Naive B cell (primary cell): ENCODE measurements around the gene EEF1A2. TPM values are rescaled to one million over a fixed set of nuclear protein-coding genes. Genes with fewer than 3 reads are reported as not detected.
A peak's percentile ranks its signal among the peaks of the same experiment; 100 is the strongest.

ENCODE experiments used
- ATAC-seq, 2 donors: fragments of 150-1000 bp; cut with Tn5 transposase; 2 replicates each; pipeline ENCODE4 v1.10.0; 2021; ENCODE audit warnings: low read depth in 2 of 2, mild to moderate bottlenecking in 2 of 2, moderate library complexity in 2 of 2
- DNase-seq: peaks from one replicate; pipeline ENCODE4 v3.0.0; 2022
- H3K27ac Mint-ChIP-seq, 6 donors: one replicate each; pipeline ENCODE4 v1.8.0; 2020 to 2022; ENCODE audit warnings: mild to moderate bottlenecking in 6 of 6, mixed read lengths in 6 of 6, moderate library complexity in 5 of 6, inconsistent platforms in 2 of 6
- H3K27me3 Mint-ChIP-seq, 3 donors: one replicate each; pipeline ENCODE4 v1.8.0; 2021 to 2022; ENCODE audit warnings: mixed read lengths in 3 of 3, mild to moderate bottlenecking in 1 of 3
- H3K36me3 Mint-ChIP-seq, 2 donors: one replicate each; pipeline ENCODE4 v1.8.0; 2020 to 2022; ENCODE audit warnings: mixed read lengths in 2 of 2, inconsistent platforms in 1 of 2, mild to moderate bottlenecking in 1 of 2
- H3K4me1 Mint-ChIP-seq, 3 donors: one replicate each; pipeline ENCODE4 v1.8.0; 2020 to 2022; ENCODE audit warnings: mixed read lengths in 3 of 3, inconsistent platforms in 1 of 3, mild to moderate bottlenecking in 1 of 3, moderate library complexity in 1 of 3
- H3K4me3 Mint-ChIP-seq, 8 donors: one replicate each; pipeline ENCODE4 v1.8.0; 2020 to 2022; ENCODE audit warnings: mild to moderate bottlenecking in 8 of 8, mixed read lengths in 8 of 8, moderate library complexity in 8 of 8, inconsistent platforms in 2 of 8
- H3K9me3 Mint-ChIP-seq, 7 donors: one replicate each; pipeline ENCODE4 v1.8.0; 2020 to 2022; ENCODE audit warnings: mixed read lengths in 7 of 7, mild to moderate bottlenecking in 5 of 7, inconsistent platforms in 2 of 7, moderate library complexity in 1 of 7
- polyA plus RNA-seq, 6 donors: library from polyadenylated mRNA; unstranded; fragments of 300-500 nt; fragmentation: Illumina TruSeq; gene quantifications; one replicate each; pipeline ENCODE4 v1.2.3, GENCODE V29; 2021; ENCODE audit warnings: low read depth in 6 of 6

Gene EEF1A2
- polyA plus RNA-seq, 6 donors from 2014 or later, result 0.12 to 1.4 (median 0.28) TPM; not detected in 2

- ATAC-seq, result no peak
- H3K27me3 Mint-ChIP-seq, result peaks cover 13 to 80% (median 59%) of the 10 kb centered on the region in 3 donors
- no peaks in the 10 kb centered on the region for H3K36me3 Mint-ChIP-seq
- DNase-seq, result no peak
- H3K27ac Mint-ChIP-seq, result peak overlapping the region in 1 of 6 donors; percentile 67
- peaks cover 6 to 11% (median 8%) of the 10 kb centered on the region in 3 donors for H3K4me1 Mint-ChIP-seq
- H3K4me3 Mint-ChIP-seq, result no peak overlapping the region
- peaks cover 0 to 2% (median 0%) of the 10 kb centered on the region in 7 donors for H3K9me3 Mint-ChIP-seq
These were observed 20.3 kb downstream of the EEF1A2 start for GRCh38 chr20:63478346-63479302.

GRCh38 chr20:63477944-63478343 lies 20.9 kb downstream of the EEF1A2 start:
- H3K36me3 Mint-ChIP-seq, result no peaks in the 10 kb centered on the region
- H3K27me3 Mint-ChIP-seq, result peaks cover 11 to 83% (median 62%) of the 10 kb centered on the region in 3 donors
- no peak for DNase-seq
- no peak overlapping the region for H3K27ac Mint-ChIP-seq
- peaks cover 0 to 1% (median 0%) of the 10 kb centered on the region in 7 donors for H3K9me3 Mint-ChIP-seq
- H3K4me3 Mint-ChIP-seq, result no peak overlapping the region
- H3K4me1 Mint-ChIP-seq, result peaks cover 6 to 11% (median 8%) of the 10 kb centered on the region in 3 donors
- no peak for ATAC-seq

DNA sequence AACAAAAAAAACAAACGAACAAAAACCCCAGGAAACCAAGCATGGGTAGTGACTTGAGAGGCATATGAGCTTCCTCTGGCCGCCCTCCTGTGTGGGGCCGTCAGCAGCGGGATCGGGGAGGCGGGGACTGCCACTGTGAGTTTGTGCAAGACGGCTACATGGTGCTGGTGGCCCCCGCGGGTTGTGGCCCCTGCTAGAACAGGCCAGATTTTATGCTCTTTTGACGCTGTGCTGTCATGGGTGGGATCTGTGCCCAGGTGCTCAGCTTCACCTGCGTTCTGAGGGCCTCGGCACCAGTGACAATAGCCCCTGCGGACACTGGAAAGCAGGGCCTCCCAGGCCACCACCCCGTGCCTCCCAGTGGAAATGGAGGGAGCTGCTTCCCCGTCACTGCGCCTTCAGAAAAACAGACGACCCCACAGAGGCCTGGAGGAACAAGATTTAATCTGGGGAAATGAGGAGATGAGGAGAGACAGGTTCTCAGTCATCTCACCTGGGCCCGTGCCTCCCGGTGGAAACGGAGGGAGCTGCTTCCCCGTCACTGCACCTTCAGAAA lies 21.7 kb downstream of the EEF1A2 start:
- peaks cover 9 to 76% (median 55%) of the 10 kb centered on the region in 3 donors for H3K27me3 Mint-ChIP-seq
- H3K36me3 Mint-ChIP-seq, result no peaks in the 10 kb centered on the region
- no peak overlapping the region for H3K27ac Mint-ChIP-seq
- peaks cover 0 to 1% (median 0%) of the 10 kb centered on the region in 7 donors for H3K9me3 Mint-ChIP-seq
- H3K4me3 Mint-ChIP-seq, result no peak overlapping the region
- peaks cover 6 to 11% (median 8%) of the 10 kb centered on the region in 3 donors for H3K4me1 Mint-ChIP-seq
- DNase-seq (no peak), ATAC-seq (no peak)

DNA sequence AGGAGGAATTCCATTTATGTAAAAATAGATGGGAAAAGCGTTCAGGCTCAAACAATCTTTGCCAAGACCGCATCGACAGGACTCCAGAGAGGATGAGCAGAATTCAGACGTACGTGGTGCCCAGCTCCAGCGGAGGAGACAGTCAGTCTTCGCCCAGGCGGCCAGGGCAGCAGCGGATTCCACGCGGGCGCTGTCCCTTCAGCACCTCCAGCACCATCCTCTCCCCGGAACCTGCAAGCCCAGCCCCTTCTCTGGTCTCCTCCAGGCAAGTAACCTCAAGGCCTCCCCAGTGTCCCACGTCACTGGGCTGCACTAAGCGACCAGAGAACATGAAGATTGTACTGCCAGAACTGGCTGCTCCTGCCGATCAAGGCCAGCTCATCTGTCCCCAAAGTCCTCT lies 23.7 kb downstream of the EEF1A2 start:
- DNase-seq (no peak), ATAC-seq (no peak)
- H3K4me1 Mint-ChIP-seq, result peaks cover 6 to 9% (median 8%) of the 10 kb centered on the region in 3 donors
- no peak overlapping the region for H3K4me3 Mint-ChIP-seq
- H3K9me3 Mint-ChIP-seq, result peaks cover 0 to 1% (median 0%) of the 10 kb centered on the region in 7 donors
- H3K36me3 Mint-ChIP-seq, result no peaks in the 10 kb centered on the region
- peaks cover 4 to 72% (median 48%) of the 10 kb centered on the region in 3 donors for H3K27me3 Mint-ChIP-seq
- no peak overlapping the region for H3K27ac Mint-ChIP-seq

GRCh38 chr20:63473555-63474449 lies 25.1 kb downstream of the EEF1A2 start:
- peak overlapping the region in 4 of 8 donors; percentile 10 to 45 (median 42) for H3K4me3 Mint-ChIP-seq
- H3K27ac Mint-ChIP-seq, result peak overlapping the region in 1 of 6 donors; percentile 65
- no peaks in the 10 kb centered on the region for H3K36me3 Mint-ChIP-seq
- peak; percentile 39 to 46 for ATAC-seq
- DNase-seq, result no peak
- H3K4me1 Mint-ChIP-seq, result peaks cover 6 to 12% (median 8%) of the 10 kb centered on the region in 3 donors
- H3K27me3 Mint-ChIP-seq, result peaks cover 4 to 72% (median 48%) of the 10 kb centered on the region in 3 donors
- peaks cover 0 to 1% (median 0%) of the 10 kb centered on the region in 7 donors for H3K9me3 Mint-ChIP-seq

DNA sequence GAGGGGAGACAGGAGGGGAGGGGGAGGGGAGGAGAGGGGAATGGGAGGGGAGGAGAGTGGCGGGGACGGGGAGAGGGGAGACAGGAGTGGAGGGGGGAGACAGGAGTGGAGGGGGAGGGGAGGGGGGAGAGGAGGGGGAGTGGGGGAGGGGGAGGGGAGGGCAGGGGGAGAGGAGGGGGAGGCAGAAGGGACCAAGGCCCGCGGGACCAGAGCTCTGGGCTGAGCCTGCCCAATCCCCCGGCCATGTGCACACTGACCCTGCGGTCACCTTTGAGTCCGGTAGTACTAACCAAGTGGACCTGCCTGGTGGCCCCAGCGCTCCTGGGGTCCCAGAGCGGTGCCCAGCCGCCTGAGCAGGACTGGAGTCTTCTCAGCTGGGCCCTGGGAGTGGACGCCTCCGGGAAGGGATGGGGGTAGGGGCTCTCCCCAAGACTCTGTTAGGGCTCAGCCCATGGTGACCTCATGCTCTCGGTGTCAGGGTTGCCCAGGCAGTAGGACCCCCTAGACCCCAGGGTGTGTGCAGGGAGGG lies 26.0 kb downstream of the EEF1A2 start:
- peaks cover 6 to 12% (median 8%) of the 10 kb centered on the region in 3 donors for H3K4me1 Mint-ChIP-seq
- no peaks in the 10 kb centered on the region for H3K36me3 Mint-ChIP-seq
- ATAC-seq (no peak), DNase-seq (no peak)
- H3K27me3 Mint-ChIP-seq, result peaks cover 4 to 73% (median 40%) of the 10 kb centered on the region in 3 donors
- peak overlapping the region in 2 of 8 donors; percentile 9 to 13 for H3K4me3 Mint-ChIP-seq
- peaks cover 0 to 1% (median 0%) of the 10 kb centered on the region in 7 donors for H3K9me3 Mint-ChIP-seq
- no peak overlapping the region for H3K27ac Mint-ChIP-seq

GRCh38 chr20:63471981-63472831 lies 26.7 kb downstream of the EEF1A2 start, which contains the start of gene KCNQ2:
TSS of gene KCNQ2 (minus strand) at chr20:63472655. CDS start at chr20:63472463, 192 bp downstream.
- Mint-ChIP-seq H3K36me3 (no peaks in the 10 kb centered on the region), H3K27me3 (peaks cover 4 to 69% (median 40%) of the 10 kb centered on the region in 3 donors), H3K27ac (no peak within 1 kb of the TSS), H3K9me3 (peaks cover 0 to 1% (median 0%) of the 10 kb centered on the region in 7 donors), H3K4me3 (peak within 1 kb of the TSS in 7 of 8 donors; percentile 9 to 61 (median 42)), H3K4me1 (peaks cover 6 to 12% (median 8%) of the 10 kb centered on the region in 3 donors)
- ATAC-seq, result peak; percentile 46 to 58
- DNase-seq, result no peak

DNA sequence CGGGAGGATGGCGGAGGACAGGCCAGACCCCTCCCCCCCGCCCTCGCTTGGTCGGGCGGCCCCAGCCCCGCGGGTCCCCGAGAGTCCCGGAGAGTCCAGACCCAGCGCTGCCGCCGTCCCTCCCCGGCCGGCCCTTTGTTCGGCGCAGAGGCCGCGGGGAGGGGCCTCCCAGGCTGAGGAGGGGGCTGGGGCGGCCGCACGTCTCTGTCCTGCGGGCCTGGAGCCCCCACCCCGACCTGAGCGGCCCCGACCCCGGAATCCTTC lies 27.2 kb downstream of the EEF1A2 start:
- H3K27ac Mint-ChIP-seq, result no peak overlapping the region
- H3K4me3 Mint-ChIP-seq, result no peak overlapping the region
- no peak for ATAC-seq
- no peaks in the 10 kb centered on the region for H3K36me3 Mint-ChIP-seq
- no peak for DNase-seq
- H3K4me1 Mint-ChIP-seq, result peaks cover 6 to 12% (median 8%) of the 10 kb centered on the region in 3 donors
- peaks cover 0 to 1% (median 0%) of the 10 kb centered on the region in 7 donors for H3K9me3 Mint-ChIP-seq
- peaks cover 4 to 69% (median 45%) of the 10 kb centered on the region in 3 donors for H3K27me3 Mint-ChIP-seq

GRCh38 chr20:63471002-63471716 lies 27.7 kb downstream of the EEF1A2 start:
- DNase-seq (no peak), ATAC-seq (no peak)
- H3K4me1 Mint-ChIP-seq, result peaks cover 6 to 12% (median 8%) of the 10 kb centered on the region in 3 donors
- peaks cover 0 to 1% (median 0%) of the 10 kb centered on the region in 7 donors for H3K9me3 Mint-ChIP-seq
- H3K27ac Mint-ChIP-seq, result no peak overlapping the region
- peak overlapping the region in 1 of 8 donors; percentile 18 for H3K4me3 Mint-ChIP-seq
- H3K27me3 Mint-ChIP-seq, result peaks cover 4 to 70% (median 45%) of the 10 kb centered on the region in 3 donors
- H3K36me3 Mint-ChIP-seq, result no peaks in the 10 kb centered on the region

DNA sequence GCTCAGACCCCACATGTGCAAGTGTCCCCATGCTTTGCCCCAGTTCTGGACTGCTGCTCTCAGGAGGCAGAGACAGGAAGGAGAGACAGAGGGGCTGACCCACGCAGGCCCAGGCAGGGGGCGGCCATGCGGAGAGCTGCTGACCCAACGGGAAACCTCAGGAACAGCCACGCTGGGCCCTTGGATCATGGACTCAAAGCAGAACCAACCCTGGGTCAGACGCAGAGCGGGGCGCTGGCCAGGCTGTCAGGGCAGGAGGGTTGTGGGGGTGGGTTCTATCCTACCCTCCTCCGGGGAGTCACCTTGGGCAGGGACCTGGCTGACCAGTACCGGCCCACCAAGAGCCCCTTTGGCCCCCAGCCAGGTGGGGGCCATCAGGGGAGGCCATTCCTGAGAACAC lies 28.5 kb downstream of the EEF1A2 start:
- H3K27ac Mint-ChIP-seq, result no peak overlapping the region
- H3K36me3 Mint-ChIP-seq, result no peaks in the 10 kb centered on the region

GRCh38 chr20:63469713-63470101 lies 29.2 kb downstream of the EEF1A2 start:
- peaks cover 6 to 12% (median 8%) of the 10 kb centered on the region in 3 donors for H3K4me1 Mint-ChIP-seq
- ATAC-seq (no peak), DNase-seq (no peak)
- no peak overlapping the region for H3K4me3 Mint-ChIP-seq
- no peaks in the 10 kb centered on the region for H3K36me3 Mint-ChIP-seq
- H3K27me3 Mint-ChIP-seq, result peaks cover 0 to 68% (median 43%) of the 10 kb centered on the region in 3 donors
- no peak overlapping the region for H3K27ac Mint-ChIP-seq
- no peaks in the 10 kb centered on the region for H3K9me3 Mint-ChIP-seq

More for the DNA sequence above, 28.5 kb downstream of the EEF1A2 start:
- peaks cover 6 to 12% (median 8%) of the 10 kb centered on the region in 3 donors for H3K4me1 Mint-ChIP-seq
- ATAC-seq, result no peak
- peaks cover 3 to 68% (median 43%) of the 10 kb centered on the region in 3 donors for H3K27me3 Mint-ChIP-seq
- peaks cover 0 to under 1% (median 0%) of the 10 kb centered on the region in 7 donors for H3K9me3 Mint-ChIP-seq
- peak overlapping the region in 3 of 8 donors; percentile 38 to 68 (median 44) for H3K4me3 Mint-ChIP-seq
- DNase-seq, result no peak
